Esophagus muscularis mucosa (tissue), 4 donors: ENCODE results near the gene MYADM. TPM values are rescaled to one million over a fixed set of nuclear protein-coding genes. Genes with fewer than 3 reads are reported as not detected.

Experiments used
- DNase-seq: peaks from one replicate; pipeline ENCODE4 v3.0.0-alpha.2; 2017; ENCODE audit errors: extremely low spot score
- H3K27ac ChIP-seq, 4 donors: fragments of 200-600 bp; sonication (generic); replicated peaks in 1 of 4; 1 replicate in 3 of 4; 2 replicates in 1 of 4; pipeline ENCODE4 v1.5.1; 2016 to 2019; ENCODE audit warnings: mild to moderate bottlenecking in 1 of 4
- H3K27me3 ChIP-seq, 4 donors: fragments of 200-600 bp; sonication (generic); one replicate each; pipeline versions ENCODE4 v1.5.1 to v1.6.0; 2016 to 2019
- H3K36me3 ChIP-seq, 4 donors: fragments of 200-600 bp; sonication (generic); one replicate each; pipeline ENCODE4 v1.5.1; 2016 to 2019
- H3K4me1 ChIP-seq, 4 donors: fragments of 200-600 bp; sonication (generic); one replicate each; pipeline ENCODE4 v1.5.1; 2016 to 2019
- H3K4me3 ChIP-seq, 4 donors: fragments of 200-600 bp; sonication (generic); 1 replicate in 2 of 4; 2 replicates in 2 of 4; pipeline ENCODE4 v1.5.1; 2016 to 2019; ENCODE audit warnings: mild to moderate bottlenecking in 4 of 4, moderate library complexity in 1 of 4
- H3K9me3 ChIP-seq, 4 donors: fragments of 200-600 bp; sonication (generic); 1 replicate in 3 of 4; 2 replicates in 1 of 4; pipeline ENCODE4 v1.5.1; 2016 to 2019
- EP300 ChIP-seq: sonication (generic); formaldehyde crosslinking; IDR thresholded peaks from one replicate; pipeline ENCODE4 v1.6.1; 2017; ENCODE audit warnings: antibody characterized with exemption
- POLR2A ChIP-seq: fragments of 450-650 bp; IDR thresholded peaks from one replicate; pipeline ENCODE4 v1.6.1; 2017; ENCODE audit warnings: antibody characterized with exemption, moderate library complexity, mild to moderate bottlenecking, low read depth
- POLR2AphosphoS5 ChIP-seq, 2 donors: sonication (generic); formaldehyde crosslinking; IDR thresholded peaks; one replicate each; pipeline ENCODE4 v1.6.1; 2017; ENCODE audit warnings: antibody characterized with exemption in 2 of 2
- WGBS: methylation state at CpG from one replicate; pipeline ENCODE4 v1.1.5; 2018; 5-methylcytosine and 5-hydroxymethylcytosine counted together
- intact Hi-C: fragments of 100-400 bp; cut with DNase I; formaldehyde crosslinking; loops from one replicate; pipeline ENCODE4 v1.15.1; 2023
- total RNA-seq, 4 donors: library from RNA; depleted of rRNA; stranded (reverse); fragments of >200 nt; gene quantifications; one replicate each; pipeline versions ENCODE4 v1.1.0 to v1.2.1, GENCODE V29; 2016
- TF ChIP-seq, protein P1 (sequence below), 3 experiments: fragments of 200-600 bp in 2 of 3; fragments of 450-650 bp in 1 of 3; sonication (generic) in 2 of 3; IDR thresholded peaks; one replicate each; pipeline ENCODE4 v1.5.1; 2017 to 2019; ENCODE audit warnings: antibody characterized with exemption in 3 of 3, mild to moderate bottlenecking in 2 of 3, moderate library complexity in 1 of 3

MYADM gene
- total RNA-seq, 4 donors from 2014 or later = 130 to 353 (median 204) TPM

DNA sequence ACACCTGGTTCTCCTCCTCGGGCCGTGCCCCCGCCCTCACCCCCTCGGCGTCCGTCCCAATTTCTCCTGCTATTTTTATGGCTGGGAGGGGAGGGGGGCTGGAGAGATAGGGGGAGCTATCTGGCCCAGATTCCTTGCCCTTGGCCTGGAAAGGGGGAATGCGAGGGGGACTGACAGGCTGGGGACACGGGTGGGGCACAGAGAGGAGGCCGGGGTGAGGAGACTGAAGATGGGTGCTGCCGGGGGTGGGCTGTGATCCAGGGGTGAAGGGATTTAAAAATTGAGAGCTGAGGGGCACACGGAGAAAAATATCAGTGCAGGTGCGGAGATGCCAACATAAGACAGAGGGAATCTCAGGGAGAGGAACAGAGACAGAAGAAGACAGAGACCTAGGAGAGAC, 16.6 kb downstream of the MYADM start:
- 30% methylated on average over 12 of the region's 12 CpGs for WGBS
- intact Hi-C loops = loop anchor here (5.0 kb wide), 1 partner anchor 37 kb away; no protein-coding TSS in a partner anchor
- peaks cover 18 to 35% (median 30%) of the 10 kb centered on the region in 4 donors for H3K4me1 ChIP-seq
- no peaks in the 10 kb centered on the region for H3K9me3 ChIP-seq
- no peak overlapping the region for H3K27ac ChIP-seq
- H3K4me3 ChIP-seq = no peak overlapping the region
- H3K36me3 ChIP-seq = no peaks in the 10 kb centered on the region
- no peak for DNase-seq
- TF ChIP-seq EP300 (no peak), POLR2AphosphoS5 (IDR thresholded peaks at IDR 0.05) (no peak), POLR2A (no peak)
- TF ChIP-seq, protein P1, sequence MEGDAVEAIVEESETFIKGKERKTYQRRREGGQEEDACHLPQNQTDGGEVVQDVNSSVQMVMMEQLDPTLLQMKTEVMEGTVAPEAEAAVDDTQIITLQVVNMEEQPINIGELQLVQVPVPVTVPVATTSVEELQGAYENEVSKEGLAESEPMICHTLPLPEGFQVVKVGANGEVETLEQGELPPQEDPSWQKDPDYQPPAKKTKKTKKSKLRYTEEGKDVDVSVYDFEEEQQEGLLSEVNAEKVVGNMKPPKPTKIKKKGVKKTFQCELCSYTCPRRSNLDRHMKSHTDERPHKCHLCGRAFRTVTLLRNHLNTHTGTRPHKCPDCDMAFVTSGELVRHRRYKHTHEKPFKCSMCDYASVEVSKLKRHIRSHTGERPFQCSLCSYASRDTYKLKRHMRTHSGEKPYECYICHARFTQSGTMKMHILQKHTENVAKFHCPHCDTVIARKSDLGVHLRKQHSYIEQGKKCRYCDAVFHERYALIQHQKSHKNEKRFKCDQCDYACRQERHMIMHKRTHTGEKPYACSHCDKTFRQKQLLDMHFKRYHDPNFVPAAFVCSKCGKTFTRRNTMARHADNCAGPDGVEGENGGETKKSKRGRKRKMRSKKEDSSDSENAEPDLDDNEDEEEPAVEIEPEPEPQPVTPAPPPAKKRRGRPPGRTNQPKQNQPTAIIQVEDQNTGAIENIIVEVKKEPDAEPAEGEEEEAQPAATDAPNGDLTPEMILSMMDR (IDR thresholded peaks at IDR 0.05) = no peak
- H3K27me3 ChIP-seq = peaks cover 4 to 58% (median 31%) of the 10 kb centered on the region in 4 donors

DNA sequence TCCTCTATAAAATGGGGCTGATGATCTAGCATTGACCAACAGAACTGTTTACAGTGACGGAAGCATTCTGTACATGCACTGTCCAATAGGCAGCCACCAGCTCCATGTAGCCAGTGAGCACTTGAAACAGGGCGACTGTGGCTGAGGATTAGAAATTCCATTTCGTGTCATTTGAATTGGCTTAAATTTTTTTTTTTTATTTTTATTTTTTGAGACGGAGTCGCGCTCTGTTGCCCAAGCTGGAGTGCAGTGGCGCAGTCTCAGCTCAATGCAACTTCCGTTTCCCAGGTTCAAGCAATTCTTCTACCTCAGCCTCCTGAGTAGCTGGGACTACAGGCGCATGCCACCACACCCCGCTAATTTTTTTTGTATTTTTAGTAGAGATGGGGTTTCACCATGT, 17.4 kb downstream of the MYADM start:
- intact Hi-C loops = no loop called here
- no peak for DNase-seq
- TF ChIP-seq POLR2A (no peak), EP300 (no peak), POLR2AphosphoS5 (IDR thresholded peaks at IDR 0.05) (no peak)
- TF ChIP-seq, protein P1 (IDR thresholded peaks at IDR 0.05) = no peak
- no peak overlapping the region for H3K4me3 ChIP-seq
- H3K27me3 ChIP-seq = peaks cover 4 to 58% (median 31%) of the 10 kb centered on the region in 4 donors
- peaks cover 15 to 35% (median 29%) of the 10 kb centered on the region in 4 donors for H3K4me1 ChIP-seq
- no peak overlapping the region for H3K27ac ChIP-seq
- H3K36me3 ChIP-seq = no peaks in the 10 kb centered on the region
- H3K9me3 ChIP-seq = no peaks in the 10 kb centered on the region
- WGBS = 92% methylated on average over 10 of the region's 10 CpGs

DNA sequence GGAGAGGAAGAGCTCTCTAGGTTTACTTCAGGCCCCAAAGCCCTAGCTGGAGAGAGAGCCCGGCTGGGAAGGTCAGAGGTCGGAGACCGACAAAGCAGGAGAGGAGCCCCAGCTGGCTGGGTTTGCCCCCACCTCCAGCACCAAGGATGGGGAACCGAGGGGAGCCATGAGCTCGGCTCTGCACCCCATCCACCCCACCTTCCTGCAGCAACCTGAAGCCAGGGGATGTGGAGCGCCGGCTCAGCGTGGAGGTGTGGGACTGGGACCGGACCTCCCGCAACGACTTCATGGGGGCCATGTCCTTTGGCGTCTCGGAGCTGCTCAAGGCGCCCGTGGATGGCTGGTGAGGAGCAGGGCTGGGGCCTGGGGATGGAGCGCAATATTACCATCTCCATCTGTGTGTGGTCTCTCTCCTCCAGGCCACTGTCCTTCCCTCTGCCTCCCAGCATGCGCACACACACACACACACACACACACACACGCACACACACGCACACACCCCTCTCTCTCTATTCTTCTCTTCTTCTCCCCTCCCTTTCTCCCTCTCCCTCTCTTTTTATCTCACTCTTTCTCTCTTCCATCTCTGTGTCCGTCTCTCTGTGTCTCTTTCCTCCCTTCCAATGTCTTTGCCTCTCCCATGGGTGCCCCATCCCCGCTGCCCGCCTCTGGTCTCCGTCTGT, 24.8 kb downstream of the MYADM start:
- H3K27me3 ChIP-seq = peaks cover 0 to 84% (median 8%) of the 10 kb centered on the region in 4 donors
- no peak overlapping the region for H3K4me3 ChIP-seq
- no peak for TF ChIP-seq POLR2A
- TF ChIP-seq, protein P1 (IDR thresholded peaks at IDR 0.05) = no peak
- no peak for TF ChIP-seq EP300
- intact Hi-C loops = no loop called here
- no peak for DNase-seq
- H3K4me1 ChIP-seq = peaks cover 4 to 9% (median 8%) of the 10 kb centered on the region in 4 donors
- H3K27ac ChIP-seq = no peak overlapping the region
- H3K9me3 ChIP-seq = no peaks in the 10 kb centered on the region
- 70% methylated on average over 23 of the region's 23 CpGs for WGBS
- no peaks in the 10 kb centered on the region for H3K36me3 ChIP-seq

DNA sequence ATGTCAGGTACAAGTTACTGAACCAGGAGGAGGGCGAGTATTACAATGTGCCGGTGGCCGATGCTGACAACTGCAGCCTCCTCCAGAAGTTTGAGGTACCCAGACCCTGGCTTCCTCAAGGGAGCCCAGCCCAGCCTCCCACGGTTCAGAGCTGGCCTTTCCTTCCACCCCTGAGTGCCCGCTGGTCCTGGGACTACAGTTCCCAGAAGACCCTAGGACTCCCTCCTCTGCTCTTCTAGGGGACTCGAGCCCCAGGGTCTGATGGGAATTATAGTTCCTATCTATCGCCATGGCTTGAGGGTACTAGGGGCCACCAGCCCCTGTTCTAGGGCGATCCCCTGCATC, 25.3 kb downstream of the MYADM start:
- no peak for DNase-seq
- Histone ChIP-seq H3K4me1 (peaks cover 4 to 9% (median 8%) of the 10 kb centered on the region in 4 donors), H3K27me3 (peaks cover 0 to 89% (median 11%) of the 10 kb centered on the region in 4 donors), H3K4me3 (no peak overlapping the region), H3K9me3 (no peaks in the 10 kb centered on the region), H3K36me3 (no peaks in the 10 kb centered on the region), H3K27ac (no peak overlapping the region)
- TF ChIP-seq POLR2AphosphoS5 (IDR thresholded peaks at IDR 0.05) (no peak), EP300 (no peak), POLR2A (no peak)
- TF ChIP-seq, protein P1 (IDR thresholded peaks at IDR 0.05) = no peak
- intact Hi-C loops = no loop called here
- WGBS = 77% methylated on average over 6 of the region's 8 CpGs
